ENCODE data around the gene UNC45A. TPM values are rescaled to one million over a fixed set of nuclear protein-coding genes. Genes with fewer than 3 reads are reported as not detected.

The UNC45A gene
- total and polyA plus RNA-seq, 2 of the 13 experiments (the other 11 are each of a cell fraction or from before 2014, with no cell fraction given): 33.8 to 39.7 TPM

GRCh38 chr15:90994417-90995311 lies 59.6 kb downstream of the UNC45A start, which contains the start of gene PRC1 (continued):
- TF ChIP-seq, protein P1, sequence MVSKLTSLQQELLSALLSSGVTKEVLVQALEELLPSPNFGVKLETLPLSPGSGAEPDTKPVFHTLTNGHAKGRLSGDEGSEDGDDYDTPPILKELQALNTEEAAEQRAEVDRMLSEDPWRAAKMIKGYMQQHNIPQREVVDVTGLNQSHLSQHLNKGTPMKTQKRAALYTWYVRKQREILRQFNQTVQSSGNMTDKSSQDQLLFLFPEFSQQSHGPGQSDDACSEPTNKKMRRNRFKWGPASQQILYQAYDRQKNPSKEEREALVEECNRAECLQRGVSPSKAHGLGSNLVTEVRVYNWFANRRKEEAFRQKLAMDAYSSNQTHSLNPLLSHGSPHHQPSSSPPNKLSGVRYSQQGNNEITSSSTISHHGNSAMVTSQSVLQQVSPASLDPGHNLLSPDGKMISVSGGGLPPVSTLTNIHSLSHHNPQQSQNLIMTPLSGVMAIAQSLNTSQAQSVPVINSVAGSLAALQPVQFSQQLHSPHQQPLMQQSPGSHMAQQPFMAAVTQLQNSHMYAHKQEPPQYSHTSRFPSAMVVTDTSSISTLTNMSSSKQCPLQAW (CRISPR knock-in tag; IDR thresholded peaks at IDR 0.05): peak; percentile 89
- TF ChIP-seq TMF1 (CRISPR knock-in tag; IDR thresholded peaks at IDR 0.05; ENCODE audit: low read depth) (peak; percentile 91), ZNF124 (CRISPR knock-in tag; IDR thresholded peaks at IDR 0.05) (no peak), PBX3 (CRISPR knock-in tag; IDR thresholded peaks at IDR 0.05; ENCODE audit: borderline replicate concordance) (no peak; the same call in none of the 2 replicates), TCF7 (IDR thresholded peaks at IDR 0.05; ENCODE audit: low read depth) (peak; percentile 7; the same call in 1 of the 2 replicates), NR3C1 (CRISPR knock-in tag; IDR thresholded peaks at IDR 0.05) (no peak), YY1 (IDR thresholded peaks at IDR 0.05; ENCODE audit: insufficient read depth, insufficient replicate concordance, low read depth, low read length) (peak; percentile 20), ARHGAP35 (CRISPR knock-in tag; IDR thresholded peaks at IDR 0.05; ENCODE audit: borderline replicate concordance) (no peak; the same call in 1 of the 2 replicates), E2F2 (CRISPR knock-in tag; IDR thresholded peaks at IDR 0.05; ENCODE audit: borderline replicate concordance) (peak; percentile 39; the same call in 1 of the 2 replicates), ATF3 (CRISPR knock-in tag; IDR thresholded peaks at IDR 0.05) (peak; percentile 77), ZNF354B (CRISPR knock-in tag; IDR thresholded peaks at IDR 0.05) (peak; percentile 51; the same call in 1 of the 2 replicates), ZNF501 (CRISPR knock-in tag; IDR thresholded peaks at IDR 0.05) (peak; percentile 84), HNRNPLL (IDR thresholded peaks at IDR 0.05; ENCODE audit: low read depth, low read length, poor library complexity, severe bottlenecking) (peak; percentile 80), GATA4 (IDR thresholded peaks at IDR 0.05; ENCODE audit: borderline replicate concordance, low read depth) (peak; percentile 67; the same call in 1 of the 2 replicates), ZNF224 (CRISPR knock-in tag; IDR thresholded peaks at IDR 0.05) (no peak)
- TF ChIP-seq, protein P2, sequence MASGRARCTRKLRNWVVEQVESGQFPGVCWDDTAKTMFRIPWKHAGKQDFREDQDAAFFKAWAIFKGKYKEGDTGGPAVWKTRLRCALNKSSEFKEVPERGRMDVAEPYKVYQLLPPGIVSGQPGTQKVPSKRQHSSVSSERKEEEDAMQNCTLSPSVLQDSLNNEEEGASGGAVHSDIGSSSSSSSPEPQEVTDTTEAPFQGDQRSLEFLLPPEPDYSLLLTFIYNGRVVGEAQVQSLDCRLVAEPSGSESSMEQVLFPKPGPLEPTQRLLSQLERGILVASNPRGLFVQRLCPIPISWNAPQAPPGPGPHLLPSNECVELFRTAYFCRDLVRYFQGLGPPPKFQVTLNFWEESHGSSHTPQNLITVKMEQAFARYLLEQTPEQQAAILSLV (CRISPR knock-in tag; IDR thresholded peaks at IDR 0.05; ENCODE audit: borderline replicate concordance): peak; percentile 85; the same call in 1 of the 2 replicates
- TF ChIP-seq, protein P3, sequence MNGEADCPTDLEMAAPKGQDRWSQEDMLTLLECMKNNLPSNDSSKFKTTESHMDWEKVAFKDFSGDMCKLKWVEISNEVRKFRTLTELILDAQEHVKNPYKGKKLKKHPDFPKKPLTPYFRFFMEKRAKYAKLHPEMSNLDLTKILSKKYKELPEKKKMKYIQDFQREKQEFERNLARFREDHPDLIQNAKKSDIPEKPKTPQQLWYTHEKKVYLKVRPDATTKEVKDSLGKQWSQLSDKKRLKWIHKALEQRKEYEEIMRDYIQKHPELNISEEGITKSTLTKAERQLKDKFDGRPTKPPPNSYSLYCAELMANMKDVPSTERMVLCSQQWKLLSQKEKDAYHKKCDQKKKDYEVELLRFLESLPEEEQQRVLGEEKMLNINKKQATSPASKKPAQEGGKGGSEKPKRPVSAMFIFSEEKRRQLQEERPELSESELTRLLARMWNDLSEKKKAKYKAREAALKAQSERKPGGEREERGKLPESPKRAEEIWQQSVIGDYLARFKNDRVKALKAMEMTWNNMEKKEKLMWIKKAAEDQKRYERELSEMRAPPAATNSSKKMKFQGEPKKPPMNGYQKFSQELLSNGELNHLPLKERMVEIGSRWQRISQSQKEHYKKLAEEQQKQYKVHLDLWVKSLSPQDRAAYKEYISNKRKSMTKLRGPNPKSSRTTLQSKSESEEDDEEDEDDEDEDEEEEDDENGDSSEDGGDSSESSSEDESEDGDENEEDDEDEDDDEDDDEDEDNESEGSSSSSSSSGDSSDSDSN (CRISPR knock-in tag; IDR thresholded peaks at IDR 0.05): peak; percentile 87

Measured in HepG2 (cell line).